Esophagus (tissue), 2 donors: ENCODE results near the gene SELENOM. TPM values are rescaled to one million over a fixed set of nuclear protein-coding genes. Genes with fewer than 3 reads are reported as not detected.

ENCODE experiments used
- H3K27ac ChIP-seq, 2 donors: one replicate each; pipeline ENCODE4 v1.5.1; 2013; ENCODE audit warnings: low read depth in 2 of 2, mild to moderate bottlenecking in 2 of 2, inconsistent platforms in 1 of 2, low read length in 1 of 2, moderate library complexity in 1 of 2
- H3K27me3 ChIP-seq, 2 donors: one replicate each; pipeline ENCODE4 v1.6.1; 2013; ENCODE audit warnings: low read length in 2 of 2, control low read depth in 1 of 2, mild to moderate bottlenecking in 1 of 2; ENCODE audit not compliant: insufficient read depth in 2 of 2, control insufficient read depth in 1 of 2
- H3K36me3 ChIP-seq, 2 donors: one replicate each; pipeline ENCODE4 v1.6.1; 2013; ENCODE audit warnings: low read length in 1 of 2; ENCODE audit not compliant: control insufficient read depth in 2 of 2, insufficient read depth in 2 of 2
- H3K4me1 ChIP-seq, 2 donors: one replicate each; pipeline ENCODE4 v1.6.1; 2013; ENCODE audit warnings: low read length in 1 of 2; ENCODE audit not compliant: control insufficient read depth in 2 of 2, insufficient read depth in 2 of 2
- H3K4me3 ChIP-seq, 2 donors: one replicate each; pipeline ENCODE4 v1.5.1; 2013; ENCODE audit warnings: low read length in 2 of 2, mild to moderate bottlenecking in 2 of 2, low read depth in 1 of 2, moderate library complexity in 1 of 2
- H3K9me3 ChIP-seq, 2 donors: one replicate each; pipeline ENCODE4 v1.6.1; 2013; ENCODE audit warnings: mild to moderate bottlenecking in 2 of 2, low read depth in 1 of 2, low read length in 1 of 2, moderate library complexity in 1 of 2; ENCODE audit not compliant: control insufficient read depth in 2 of 2, insufficient read depth in 1 of 2
- WGBS, 2 donors: extraction: QIAGEN DNeasy Blood & Tissue Kit; methylation state at CpG; one replicate each; pipeline ENCODE4 v1.1.7; 2013; 5-methylcytosine and 5-hydroxymethylcytosine counted together
- polyA plus RNA-seq, 2 donors: library from polyadenylated mRNA; stranded (reverse); fragments of 200-250 nt; gene quantifications; one replicate each; pipeline ENCODE4 v1.2.3, GENCODE V29; 2013
- donor health status: healthy with polysubstance abuse.
- donor health status: Bipolar disorder and iron deficiency.

SELENOM gene
- polyA plus RNA-seq, 2 donors = 41.1 to 127 TPM

DNA sequence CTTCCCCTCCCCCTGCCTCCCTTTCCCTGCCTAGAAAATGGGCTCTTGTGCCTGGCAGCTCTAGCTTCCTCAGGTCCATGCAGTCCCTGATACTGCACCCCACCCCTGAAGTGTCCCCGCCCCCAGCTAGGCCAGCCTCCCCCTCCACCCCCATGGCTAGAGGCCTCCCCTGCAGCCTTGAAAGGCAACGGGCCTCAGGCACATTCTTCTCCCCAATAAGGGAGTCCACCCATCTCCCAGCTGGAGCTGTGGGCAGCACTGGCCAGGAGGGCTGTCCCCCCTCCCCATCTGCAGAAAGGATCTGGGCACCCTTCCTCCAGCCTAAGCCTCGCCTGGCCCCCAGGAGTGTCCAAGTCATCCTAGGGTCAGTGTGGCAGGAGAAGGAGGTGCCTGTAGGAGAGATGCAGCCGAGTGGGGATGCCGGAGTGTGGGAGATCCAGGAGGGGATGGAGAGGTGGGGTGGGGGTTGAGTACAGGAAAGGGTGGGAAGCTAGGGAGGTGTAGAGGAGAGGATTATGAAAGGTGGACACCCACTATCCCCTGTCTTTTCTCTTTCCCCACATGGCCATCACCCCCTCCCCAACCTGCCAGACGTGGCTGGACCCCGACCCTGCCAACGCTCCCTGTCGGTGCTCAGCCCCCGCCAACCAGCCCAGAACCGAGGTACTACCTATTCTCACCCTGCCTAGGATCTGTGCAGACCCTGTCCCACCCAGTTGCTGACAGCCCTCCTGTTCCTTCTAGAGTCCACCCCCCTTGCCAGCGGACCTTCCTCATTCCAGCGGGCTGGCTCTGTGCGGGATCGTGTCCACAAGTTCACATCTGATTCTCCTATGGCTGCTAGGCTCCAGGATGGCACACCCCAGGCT is 16.9 kb downstream of the SELENOM start:
- H3K4me3 ChIP-seq = peak overlapping the region in 1 of 2 donors; percentile 15
- WGBS, 2 donors = 82 to 90% methylated on average over 13 to 15 of the region's 15 CpGs
- peaks cover 0 to 16% of the 10 kb centered on the region in 2 donors for H3K4me1 ChIP-seq
- H3K36me3 ChIP-seq = peaks cover 0 to 42% of the 10 kb centered on the region in 2 donors
- H3K27me3 ChIP-seq = no peaks in the 10 kb centered on the region
- peak overlapping the region; percentile 77 to 86 for H3K27ac ChIP-seq
- H3K9me3 ChIP-seq = no peaks in the 10 kb centered on the region

GRCh38 chr22:31089160-31090100 is 17.9 kb downstream of the SELENOM start:
- Histone ChIP-seq H3K4me3 (no peak overlapping the region), H3K27me3 (no peaks in the 10 kb centered on the region), H3K36me3 (peaks cover 0 to 38% of the 10 kb centered on the region in 2 donors), H3K4me1 (peaks cover 0 to 16% of the 10 kb centered on the region in 2 donors), H3K9me3 (no peaks in the 10 kb centered on the region), H3K27ac (peak overlapping the region; percentile 77 to 86)
- 70 to 73% methylated on average over 9 of the region's 9 CpGs for WGBS, 2 donors

DNA sequence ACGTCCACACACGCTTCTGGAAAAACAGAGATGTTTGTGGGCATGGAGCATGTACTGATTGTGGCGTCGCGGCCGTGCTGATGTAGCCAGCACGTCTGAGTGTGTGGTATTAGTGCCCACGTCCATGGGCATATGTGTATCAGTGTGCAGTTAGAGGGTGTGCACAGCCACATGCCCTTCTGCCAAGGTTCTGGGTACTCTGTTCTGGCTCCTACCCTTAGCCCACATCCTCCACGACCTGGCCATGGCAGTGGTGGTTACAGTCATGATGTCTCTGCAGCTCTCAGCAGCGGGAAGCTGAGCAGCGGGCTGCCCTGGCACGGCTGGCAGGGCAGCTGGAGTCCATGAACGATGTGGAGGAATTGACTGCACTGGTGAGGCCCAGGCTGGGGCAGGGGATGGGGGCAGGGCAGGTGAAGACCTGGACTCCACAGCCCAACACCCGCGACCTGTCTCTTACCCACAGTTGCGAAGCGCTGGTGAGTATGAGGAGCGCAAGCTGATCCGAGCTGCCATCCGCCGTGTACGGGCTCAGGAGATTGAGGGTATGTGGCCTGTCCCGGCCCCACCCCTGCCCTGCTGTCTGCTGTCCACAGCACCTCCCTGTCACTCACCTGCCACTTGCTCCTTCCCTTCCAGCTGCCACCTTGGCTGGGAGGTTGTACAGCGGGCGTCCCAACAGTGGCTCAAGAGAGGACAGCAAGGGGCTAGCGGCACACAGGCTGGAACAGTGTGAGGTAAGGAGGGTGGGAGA is 19.0 kb downstream of the SELENOM start:
- Histone ChIP-seq H3K4me3 (no peak overlapping the region), H3K36me3 (peaks cover 0 to 34% of the 10 kb centered on the region in 2 donors), H3K27me3 (no peaks in the 10 kb centered on the region), H3K4me1 (peaks cover 0 to 22% of the 10 kb centered on the region in 2 donors), H3K9me3 (no peaks in the 10 kb centered on the region), H3K27ac (peak overlapping the region; percentile 23 to 86)
- WGBS, 2 donors = 83 to 85% methylated on average over 23 to 26 of the region's 26 CpGs

DNA sequence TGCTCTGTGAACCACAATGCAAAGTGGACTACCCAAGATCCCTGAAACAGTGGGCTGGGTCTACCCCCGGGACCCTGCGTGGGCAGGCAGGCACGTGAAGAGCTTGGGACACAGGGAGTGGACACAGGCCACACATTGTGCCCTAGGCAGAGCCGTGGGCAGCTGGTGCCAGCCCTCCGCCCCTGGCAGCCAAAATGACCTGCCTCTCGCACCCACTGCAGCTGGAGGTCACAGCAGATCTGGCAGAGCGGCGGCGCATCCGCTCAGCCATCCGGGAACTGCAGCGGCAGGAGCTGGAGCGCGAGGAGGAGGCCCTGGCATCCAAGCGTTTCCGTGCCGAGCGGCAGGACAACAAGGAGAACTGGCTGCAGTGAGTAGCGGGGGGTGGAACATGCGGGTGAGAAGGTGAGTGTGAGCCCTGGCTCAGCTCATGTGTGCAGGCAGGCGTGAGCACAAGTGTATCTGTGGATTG is 19.6 kb downstream of the SELENOM start:
- Histone ChIP-seq H3K4me1 (peaks cover 0 to 22% of the 10 kb centered on the region in 2 donors), H3K9me3 (no peaks in the 10 kb centered on the region), H3K4me3 (no peak overlapping the region), H3K27me3 (no peaks in the 10 kb centered on the region), H3K36me3 (peaks cover 0 to 34% of the 10 kb centered on the region in 2 donors), H3K27ac (peak overlapping the region; percentile 11 to 46)
- 85 to 92% methylated on average over 21 of the region's 21 CpGs for WGBS, 2 donors

DNA sequence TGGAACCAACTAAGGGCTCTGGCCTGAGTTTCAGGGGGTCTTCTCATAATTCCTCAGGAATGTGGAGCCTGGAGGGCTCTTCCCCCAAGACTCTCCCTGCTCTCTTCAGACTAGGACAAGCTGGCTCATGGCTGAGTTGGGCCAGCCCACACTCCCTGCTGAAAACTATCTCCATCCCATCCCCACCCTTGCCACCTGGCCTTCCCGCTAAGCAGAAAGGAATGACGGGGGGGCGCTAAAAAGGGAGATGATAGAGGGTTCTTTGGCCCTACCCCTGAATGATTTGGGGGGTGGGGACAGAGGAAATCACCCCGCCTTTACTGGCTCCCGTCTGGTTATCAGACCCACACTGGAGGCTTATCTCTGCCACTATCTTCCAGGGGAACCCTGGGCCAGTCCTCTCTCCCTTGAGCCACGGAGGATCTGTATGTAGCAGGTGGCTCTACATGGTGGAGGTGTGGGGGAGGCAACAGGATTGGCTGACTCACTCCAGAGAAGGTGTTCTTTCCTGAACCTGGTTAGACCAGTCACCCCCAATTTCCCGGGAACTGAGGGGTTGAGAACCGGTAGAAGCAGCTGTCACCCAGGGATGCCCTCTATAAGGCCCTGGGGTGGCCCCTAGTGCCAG is 20.6 kb downstream of the SELENOM start:
- Histone ChIP-seq H3K27me3 (no peaks in the 10 kb centered on the region), H3K4me1 (peaks cover 5 to 25% of the 10 kb centered on the region in 2 donors), H3K36me3 (peaks cover 0 to 32% of the 10 kb centered on the region in 2 donors), H3K27ac (peak overlapping the region; percentile 94 to 96), H3K9me3 (no peaks in the 10 kb centered on the region), H3K4me3 (no peak overlapping the region)
- WGBS, 2 donors = 61 to 71% methylated on average over 8 of the region's 8 CpGs

GRCh38 chr22:31085928-31086327 is 21.4 kb downstream of the SELENOM start:
- peak overlapping the region; percentile 94 to 96 for H3K27ac ChIP-seq
- peaks cover 0 to 23% of the 10 kb centered on the region in 2 donors for H3K36me3 ChIP-seq
- no peaks in the 10 kb centered on the region for H3K9me3 ChIP-seq
- WGBS, 2 donors = 80 to 83% methylated on average over 3 of the region's 3 CpGs
- no peaks in the 10 kb centered on the region for H3K27me3 ChIP-seq
- H3K4me1 ChIP-seq = peaks cover 11 to 27% of the 10 kb centered on the region in 2 donors
- peak overlapping the region in 1 of 2 donors; percentile 57 for H3K4me3 ChIP-seq

GRCh38 chr22:31085493-31085824 is 21.9 kb downstream of the SELENOM start:
- Histone ChIP-seq H3K4me1 (peaks cover 11 to 30% of the 10 kb centered on the region in 2 donors), H3K4me3 (peak overlapping the region; percentile 57 to 69), H3K27me3 (no peaks in the 10 kb centered on the region), H3K9me3 (no peaks in the 10 kb centered on the region), H3K36me3 (peaks cover 0 to 19% of the 10 kb centered on the region in 2 donors), H3K27ac (peak overlapping the region; percentile 94 to 96)
- WGBS, 2 donors = 19 to 20% methylated on average over 12 to 13 of the region's 13 CpGs

- H3K27ac ChIP-seq = peak overlapping the region; percentile 94 to 96
- H3K4me1 ChIP-seq = peaks cover 11 to 31% of the 10 kb centered on the region in 2 donors
- H3K36me3 ChIP-seq = peaks cover 0 to 19% of the 10 kb centered on the region in 2 donors
- H3K27me3 ChIP-seq = no peaks in the 10 kb centered on the region
- H3K4me3 ChIP-seq = peak overlapping the region; percentile 57 to 69
- H3K9me3 ChIP-seq = no peaks in the 10 kb centered on the region
- 0 to 1% methylated on average over 50 to 69 of the region's 69 CpGs for WGBS, 2 donors
Observed at GRCh38 chr22:31084811-31085492, 22.4 kb downstream of the SELENOM start.
